ENCODE measurements around the gene CCDC57. TPM values are rescaled to one million over a fixed set of nuclear protein-coding genes. Genes with fewer than 3 reads are reported as not detected.

Gene CCDC57
- total RNA-seq, 1 donor = 21.0 TPM

- H3K79me2 ChIP-seq (ENCODE audit: insufficient read depth, low read length) = peaks cover 67% of the 10 kb centered on the region
- peaks cover 38% of the 10 kb centered on the region for H3K4me1 ChIP-seq (ENCODE audit: insufficient read depth, low read length)
- peaks cover 98% of the 10 kb centered on the region for H4K20me1 ChIP-seq (ENCODE audit: insufficient read depth, low read length)
Observed at GRCh38 chr17:82239926-82240505, 27.4 kb upstream of the CCDC57 start.

GRCh38 chr17:82239401-82239925 is 26.8 kb upstream of the CCDC57 start:
- no peak overlapping the region for H3K27ac ChIP-seq (ENCODE audit: low read depth, low read length)
- H4K20me1 ChIP-seq (ENCODE audit: insufficient read depth, low read length) = peaks cover 98% of the 10 kb centered on the region
- H3K4me1 ChIP-seq (ENCODE audit: insufficient read depth, low read length) = peaks cover 38% of the 10 kb centered on the region

More at GRCh38 chr17:82239926-82240505, 27.4 kb upstream of the CCDC57 start:
- no peaks in the 10 kb centered on the region for H3K27me3 ChIP-seq (ENCODE audit: insufficient read depth, low read length)
- no peaks in the 10 kb centered on the region for H3K9me3 ChIP-seq (ENCODE audit: low read depth, low read length)
- no peak for TF ChIP-seq CTCF (IDR thresholded peaks at IDR 0.05; ENCODE audit: extremely low read depth, low read depth, low read length)
- no peak overlapping the region for H3K27ac ChIP-seq (ENCODE audit: low read depth, low read length)
- H3K4me3 ChIP-seq (ENCODE audit: insufficient read depth, low read length) = no peak overlapping the region
- DNase-seq (ENCODE audit: insufficient read length, low spot score, missing footprints) = peak; percentile 87
- H2AFZ ChIP-seq (ENCODE audit: low read length) = no peak overlapping the region
- peaks cover 68% of the 10 kb centered on the region for H3K36me3 ChIP-seq (ENCODE audit: insufficient read depth, low read length)
- H3K4me2 ChIP-seq (ENCODE audit: insufficient read depth, low read length) = no peak overlapping the region

GRCh38 chr17:82238472-82239201 is 26.0 kb upstream of the CCDC57 start:
- no peaks in the 10 kb centered on the region for H3K27me3 ChIP-seq (ENCODE audit: insufficient read depth, low read length)
- TF ChIP-seq CTCF (IDR thresholded peaks at IDR 0.05; ENCODE audit: extremely low read depth, low read depth, low read length) = no peak
- no peak overlapping the region for H3K4me3 ChIP-seq (ENCODE audit: insufficient read depth, low read length)
- no peak overlapping the region for H2AFZ ChIP-seq (ENCODE audit: low read length)
- H3K4me2 ChIP-seq (ENCODE audit: insufficient read depth, low read length) = peak overlapping the region; percentile 28
- peaks cover 59% of the 10 kb centered on the region for H3K36me3 ChIP-seq (ENCODE audit: insufficient read depth, low read length)
- peak overlapping the region; percentile 60 for H3K27ac ChIP-seq (ENCODE audit: low read depth, low read length)
- H3K9me3 ChIP-seq (ENCODE audit: low read depth, low read length) = no peaks in the 10 kb centered on the region
- H3K79me2 ChIP-seq (ENCODE audit: insufficient read depth, low read length) = peaks cover 74% of the 10 kb centered on the region
- peaks cover 38% of the 10 kb centered on the region for H3K4me1 ChIP-seq (ENCODE audit: insufficient read depth, low read length)
- H4K20me1 ChIP-seq (ENCODE audit: insufficient read depth, low read length) = peaks cover 95% of the 10 kb centered on the region
- DNase-seq (ENCODE audit: insufficient read length, low spot score, missing footprints) = peak; percentile 98

More at GRCh38 chr17:82239401-82239925, 26.8 kb upstream of the CCDC57 start:
- DNase-seq (ENCODE audit: insufficient read length, low spot score, missing footprints) = peak; percentile 77
- Histone ChIP-seq H3K36me3 (ENCODE audit: insufficient read depth, low read length) (peaks cover 65% of the 10 kb centered on the region), H3K4me3 (ENCODE audit: insufficient read depth, low read length) (no peak overlapping the region), H3K4me2 (ENCODE audit: insufficient read depth, low read length) (no peak overlapping the region), H3K27me3 (ENCODE audit: insufficient read depth, low read length) (no peaks in the 10 kb centered on the region), H3K79me2 (ENCODE audit: insufficient read depth, low read length) (peaks cover 69% of the 10 kb centered on the region), H3K9me3 (ENCODE audit: low read depth, low read length) (no peaks in the 10 kb centered on the region), H2AFZ (ENCODE audit: low read length) (no peak overlapping the region)
- no peak for TF ChIP-seq CTCF (IDR thresholded peaks at IDR 0.05; ENCODE audit: extremely low read depth, low read depth, low read length)

All from osteoblast (primary cell).